Measurements from ENCODE around the gene PREX1. TPM values are rescaled to one million over a fixed set of nuclear protein-coding genes. Genes with fewer than 3 reads are reported as not detected.

Gene PREX1
- total RNA-seq, 1 experiment from 2014 or later: 0.10 TPM

- no peak for DNase-seq (ENCODE audit: extremely low read depth, low read depth)
Observed at GRCh38 chr20:48708630-48709029, 119.2 kb downstream of the PREX1 start.

- DNase-seq (ENCODE audit: extremely low read depth, low read depth): no peak
Observed at GRCh38 chr20:48708116-48708515, 119.7 kb downstream of the PREX1 start.

GRCh38 chr20:48706710-48707365 is 121.0 kb downstream of the PREX1 start:
- no peak for DNase-seq (ENCODE audit: extremely low read depth, low read depth)

GRCh38 chr20:48706116-48706656 is 121.6 kb downstream of the PREX1 start:
- no peak for DNase-seq (ENCODE audit: extremely low read depth, low read depth)

GRCh38 chr20:48705240-48706115 is 122.3 kb downstream of the PREX1 start:
- no peak for DNase-seq (ENCODE audit: extremely low read depth, low read depth)

GRCh38 chr20:48704761-48705160 is 123.0 kb downstream of the PREX1 start:
- no peak for DNase-seq (ENCODE audit: extremely low read depth, low read depth)

- no peak for DNase-seq (ENCODE audit: extremely low read depth, low read depth)
Observed at GRCh38 chr20:48703511-48704219, 124.1 kb downstream of the PREX1 start.

GRCh38 chr20:48703107-48703506 is 124.7 kb downstream of the PREX1 start:
- DNase-seq (ENCODE audit: extremely low read depth, low read depth): no peak

- DNase-seq (ENCODE audit: extremely low read depth, low read depth): no peak
Observed at GRCh38 chr20:48702455-48702913, 125.3 kb downstream of the PREX1 start.

- no peak for DNase-seq (ENCODE audit: extremely low read depth, low read depth)
Observed at GRCh38 chr20:48701702-48702101, 126.1 kb downstream of the PREX1 start.

GRCh38 chr20:48698507-48699267 is 129.1 kb downstream of the PREX1 start:
- DNase-seq (ENCODE audit: extremely low read depth, low read depth): no peak

- no peak for DNase-seq (ENCODE audit: extremely low read depth, low read depth)
Observed at GRCh38 chr20:48697845-48698491, 129.8 kb downstream of the PREX1 start.

- no peak for DNase-seq (ENCODE audit: extremely low read depth, low read depth)
Observed at GRCh38 chr20:48696671-48697070, 131.1 kb downstream of the PREX1 start.

- no peak for DNase-seq (ENCODE audit: extremely low read depth, low read depth)
Observed at GRCh38 chr20:48695738-48696137, 132.1 kb downstream of the PREX1 start.

- DNase-seq (ENCODE audit: extremely low read depth, low read depth): no peak
Observed at GRCh38 chr20:48695255-48695654, 132.5 kb downstream of the PREX1 start.

- no peak for DNase-seq (ENCODE audit: extremely low read depth, low read depth)
Observed at GRCh38 chr20:48694381-48694865, 133.4 kb downstream of the PREX1 start.

- no peak for DNase-seq (ENCODE audit: extremely low read depth, low read depth)
Observed at GRCh38 chr20:48691523-48691922, 136.3 kb downstream of the PREX1 start.

GRCh38 chr20:48690888-48691287 is 136.9 kb downstream of the PREX1 start:
- DNase-seq (ENCODE audit: extremely low read depth, low read depth): no peak

GRCh38 chr20:48689874-48690571 is 137.8 kb downstream of the PREX1 start:
- DNase-seq (ENCODE audit: extremely low read depth, low read depth): no peak

Measured in NCI-H460 (cell line).